ENCODE measurements around the gene NOTCH1.
A peak's percentile ranks its signal among the peaks of the same experiment; 100 is the strongest.
"Not testable (repeated sequence)": the region's sequence is repeated elsewhere in the genome, so short reads cannot be mapped to it uniquely, and the experiment has no call there.

NOTCH1 gene

DNA sequence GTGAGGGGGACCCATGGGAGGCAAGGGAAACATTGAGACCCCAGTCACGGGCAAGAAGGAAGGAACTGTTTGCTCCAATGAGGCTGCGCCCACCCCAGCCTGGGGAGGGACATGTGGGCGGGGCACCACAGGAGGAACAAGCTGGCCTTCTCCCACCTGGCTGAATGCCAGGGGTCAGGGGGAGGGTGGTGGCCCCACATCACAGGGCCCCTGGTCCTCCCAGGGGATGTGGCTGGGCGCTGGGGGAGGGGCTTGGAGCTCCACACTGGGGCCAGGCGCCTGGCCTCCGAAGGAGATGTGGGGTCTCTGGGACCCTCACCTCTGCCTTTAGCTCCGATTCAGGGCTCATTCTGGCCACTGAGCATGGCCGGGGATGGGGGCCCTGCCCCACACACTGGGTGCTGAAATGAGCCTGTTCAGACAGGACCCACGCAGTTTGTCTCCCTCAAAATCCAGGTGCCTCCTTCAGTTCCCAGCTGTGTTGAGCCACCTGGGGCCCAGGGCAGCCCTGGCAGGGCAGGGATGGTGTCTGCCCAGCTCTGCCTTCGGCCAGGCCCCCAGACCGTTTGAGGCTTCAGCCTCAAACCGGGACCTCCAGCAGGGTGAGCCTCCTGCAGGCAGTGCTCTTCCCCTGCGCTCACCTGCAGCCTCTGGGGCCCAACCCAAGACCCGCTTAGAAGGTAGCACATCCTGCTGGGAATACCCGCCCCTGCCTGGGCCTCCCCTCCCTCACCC, 33.2 kb upstream of the NOTCH1 start:
- DNase-seq, result no peak

DNA sequence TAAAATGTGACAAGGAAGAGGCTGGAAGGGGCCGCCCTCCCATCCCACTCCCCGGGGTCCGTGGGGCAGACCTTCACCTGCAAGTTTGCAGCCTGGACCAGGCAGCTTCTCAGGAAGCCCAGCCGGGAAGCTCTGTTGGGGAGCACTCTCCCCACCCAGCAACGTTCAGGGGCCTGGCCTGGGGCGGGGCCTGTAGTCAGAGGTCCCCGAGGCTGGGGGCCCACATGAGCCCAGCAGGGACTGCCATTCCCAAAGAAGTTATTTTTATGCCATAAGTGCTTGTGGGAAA, 32.7 kb upstream of the NOTCH1 start:
- DNase-seq, result no peak

DNA sequence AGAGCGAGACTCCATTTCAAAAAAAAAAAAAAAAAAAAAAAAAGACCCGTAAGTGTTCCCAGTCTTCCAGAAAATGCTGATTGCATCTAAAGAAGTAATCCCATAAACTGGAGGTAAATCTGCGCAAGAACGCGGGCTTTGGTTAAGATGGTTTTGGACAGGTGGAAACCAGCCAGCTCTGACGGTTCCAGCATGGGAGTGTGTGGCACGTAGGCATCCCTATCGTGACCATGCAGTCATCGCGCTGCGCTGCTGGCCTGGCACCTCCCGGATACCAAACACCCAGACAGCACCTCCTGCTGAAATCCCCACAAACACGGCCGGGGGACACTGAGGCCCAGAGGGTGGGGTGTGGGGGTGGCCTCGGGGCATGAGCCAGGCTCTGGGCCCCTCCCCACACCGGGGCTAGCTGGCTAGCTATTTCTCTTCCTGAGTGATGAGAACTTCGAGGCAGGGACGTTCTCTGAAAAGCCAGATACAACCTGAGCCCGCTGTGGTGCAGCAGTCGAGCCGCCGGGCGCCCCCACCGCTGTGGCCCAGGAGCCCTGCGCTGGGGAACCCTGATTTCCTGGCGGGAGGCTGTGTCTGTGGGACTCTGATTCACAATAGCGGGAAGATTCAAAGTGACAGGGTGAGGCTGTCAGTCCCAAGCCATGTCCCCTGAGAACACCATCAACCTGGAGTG, 32.2 kb upstream of the NOTCH1 start:
- no peak for DNase-seq

DNA sequence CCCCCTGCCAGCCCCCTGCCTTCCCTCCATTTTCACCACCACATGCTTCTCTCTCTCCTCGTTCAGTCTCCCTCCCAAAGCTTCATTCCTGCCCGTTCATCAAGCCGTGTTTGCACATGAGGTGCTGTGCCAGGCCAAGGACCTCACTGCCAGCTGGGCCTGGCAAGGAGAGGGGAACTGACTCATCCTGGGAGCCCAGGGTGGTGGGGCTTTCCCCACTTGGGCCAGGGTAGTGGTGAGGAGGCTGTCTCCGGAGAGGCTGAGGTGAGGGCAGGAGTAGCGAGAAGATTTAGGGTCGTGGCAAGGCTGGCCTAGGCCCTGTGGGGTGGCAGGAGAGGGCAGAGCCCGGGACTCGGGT, 30.4 kb upstream of the NOTCH1 start:
- DNase-seq, result no peak

DNA sequence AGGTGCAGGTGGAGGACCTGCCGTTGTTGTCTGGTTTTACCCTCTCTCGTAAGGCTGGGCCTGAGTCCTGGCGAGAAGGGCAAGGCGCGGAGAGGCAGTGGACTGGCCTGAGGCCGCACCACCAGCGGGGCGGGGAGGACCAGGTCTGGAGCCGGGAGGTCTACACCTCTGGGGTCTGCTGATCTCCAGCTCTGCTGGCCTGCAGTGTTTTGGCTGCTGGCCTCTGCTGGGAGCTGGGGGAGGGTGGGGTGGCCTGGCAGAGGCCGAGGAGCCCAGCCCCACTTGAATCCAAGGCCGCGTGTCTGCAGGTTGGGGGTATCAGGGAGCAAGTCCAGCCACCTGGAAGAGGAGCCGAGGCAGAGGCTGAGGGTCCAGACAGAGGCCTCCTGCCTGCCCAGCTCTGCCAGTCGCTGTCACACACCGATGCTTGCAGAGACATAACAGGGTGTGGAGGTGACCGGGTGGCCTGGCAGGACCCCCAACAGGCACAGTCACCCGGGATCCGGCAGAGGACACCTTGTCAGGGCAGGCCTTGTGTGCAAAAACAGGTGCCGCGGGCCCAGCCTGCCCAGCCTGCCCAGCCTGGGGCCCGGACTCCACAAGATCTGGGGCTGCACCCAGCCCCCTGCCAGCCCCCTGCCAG, 29.9 kb upstream of the NOTCH1 start:
- no peak for DNase-seq

DNA sequence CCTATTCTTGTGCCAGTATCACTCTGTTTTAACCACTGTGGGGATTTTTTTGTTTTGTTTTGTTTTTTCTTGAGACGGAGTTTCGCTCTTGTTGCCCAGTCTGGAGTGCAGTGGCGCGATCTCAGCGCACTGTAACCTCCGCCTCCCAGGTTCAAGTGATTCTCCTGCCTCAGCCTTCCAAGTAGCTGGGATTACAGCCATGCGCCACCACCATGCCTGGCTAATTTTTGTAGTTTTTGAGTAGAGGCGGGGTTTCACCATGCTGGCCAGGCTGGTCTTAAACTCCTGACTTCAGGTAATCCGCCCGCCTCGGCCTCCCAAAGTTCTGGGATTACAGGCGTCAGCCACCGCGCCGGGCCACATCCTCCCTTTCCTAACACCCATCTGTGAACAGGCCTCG, 28.8 kb upstream of the NOTCH1 start:
- not testable (repeated sequence) for DNase-seq

DNA sequence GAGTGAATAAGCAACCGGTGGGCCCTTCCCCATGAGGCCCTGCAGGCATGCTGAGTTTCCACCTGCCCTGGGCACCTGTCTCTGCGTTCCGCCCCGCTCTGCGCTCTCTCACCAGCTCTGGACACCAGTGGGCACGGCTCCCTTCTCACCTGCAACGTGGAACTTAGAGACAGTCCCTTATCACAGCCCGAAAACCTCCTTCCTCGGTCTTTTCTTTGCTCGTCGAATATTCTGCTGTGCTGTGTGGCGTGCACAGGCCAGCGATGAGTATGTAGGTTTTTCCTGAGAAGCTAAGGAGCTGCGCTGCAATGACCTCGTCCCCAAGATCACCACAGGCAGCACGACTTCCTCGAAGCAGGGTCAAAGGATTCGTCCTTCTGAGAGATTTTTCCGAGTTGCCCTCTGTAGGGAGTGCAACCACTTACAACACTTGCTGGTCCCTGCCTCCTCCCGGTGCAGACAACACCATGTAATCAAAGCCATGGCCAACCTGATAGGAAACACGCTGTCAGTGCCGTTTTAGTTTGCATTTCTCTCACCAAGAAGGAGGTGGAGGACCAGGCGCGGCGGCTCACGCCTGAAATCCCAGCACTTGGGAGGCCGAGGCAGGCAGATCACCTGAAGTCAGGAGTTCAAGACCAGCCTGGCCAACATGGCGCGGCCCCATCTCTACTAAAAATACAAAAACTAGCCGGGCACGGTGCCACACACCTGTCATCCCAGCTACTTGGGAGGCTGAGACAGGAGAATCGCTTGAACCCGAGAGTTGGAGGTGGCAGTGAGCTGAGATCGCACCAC, 27.2 kb upstream of the NOTCH1 start:
- DNase-seq, result no peak

DNA sequence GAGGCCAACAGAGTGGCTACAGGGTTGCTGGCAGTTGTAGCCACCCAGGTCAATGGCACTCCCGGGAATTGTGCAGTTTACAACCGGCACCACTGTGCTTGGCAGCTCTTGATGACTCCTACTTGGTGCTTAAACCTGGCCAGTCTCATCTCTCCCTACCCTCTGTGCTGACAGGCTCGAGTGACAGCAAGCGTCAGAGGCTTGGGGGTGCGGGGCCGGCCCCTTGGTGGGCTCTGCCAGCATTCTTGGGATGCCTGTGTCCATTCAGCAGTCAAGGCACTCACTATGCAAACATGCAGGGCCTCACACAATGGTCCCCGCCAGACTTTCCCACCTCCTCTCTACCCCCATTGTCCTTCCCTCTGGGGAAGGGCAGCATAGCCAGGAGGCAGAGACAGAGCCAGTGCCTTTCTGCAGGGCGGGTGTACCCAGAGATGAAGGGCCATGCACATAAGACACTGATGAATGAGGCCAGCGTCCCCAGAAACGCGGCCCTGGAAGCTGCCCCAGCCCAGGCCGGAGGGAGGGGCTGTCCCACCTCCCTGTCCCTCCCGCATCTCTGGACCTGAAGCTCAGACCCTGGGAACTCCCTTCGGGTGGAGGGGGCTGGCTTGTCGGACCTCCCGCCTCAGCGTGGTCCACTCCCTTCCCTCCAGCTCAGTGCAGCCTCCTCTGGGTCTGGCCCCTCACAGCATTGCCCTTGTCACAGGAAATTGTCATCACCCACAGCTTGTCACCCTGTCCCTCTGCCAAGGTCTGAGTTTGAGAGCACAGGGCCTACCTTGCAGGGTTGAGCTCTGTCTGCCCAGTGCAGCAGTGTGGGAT, 26.4 kb upstream of the NOTCH1 start:
- peak; percentile 68 for DNase-seq

DNA sequence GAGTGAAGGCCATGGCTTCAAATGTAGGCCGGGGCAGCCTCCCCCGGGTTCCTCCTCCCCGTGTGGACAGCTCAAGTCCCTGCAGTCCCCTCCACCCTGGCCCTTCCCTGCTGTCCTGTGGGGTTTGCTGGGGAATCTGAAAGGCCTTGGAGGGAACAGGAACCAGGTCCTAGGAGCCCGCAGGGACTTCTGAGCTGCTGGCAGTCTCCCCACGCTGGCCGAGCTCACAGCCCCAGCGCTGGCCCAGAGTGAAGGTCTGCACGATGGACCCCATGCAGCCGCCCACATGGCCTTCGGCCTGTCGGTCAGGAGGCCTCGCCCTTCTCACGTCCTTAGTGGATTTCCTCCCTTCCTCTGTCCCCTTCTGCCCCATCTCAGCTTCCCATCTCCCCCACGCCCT, 25.7 kb upstream of the NOTCH1 start:
- no peak for DNase-seq

DNA sequence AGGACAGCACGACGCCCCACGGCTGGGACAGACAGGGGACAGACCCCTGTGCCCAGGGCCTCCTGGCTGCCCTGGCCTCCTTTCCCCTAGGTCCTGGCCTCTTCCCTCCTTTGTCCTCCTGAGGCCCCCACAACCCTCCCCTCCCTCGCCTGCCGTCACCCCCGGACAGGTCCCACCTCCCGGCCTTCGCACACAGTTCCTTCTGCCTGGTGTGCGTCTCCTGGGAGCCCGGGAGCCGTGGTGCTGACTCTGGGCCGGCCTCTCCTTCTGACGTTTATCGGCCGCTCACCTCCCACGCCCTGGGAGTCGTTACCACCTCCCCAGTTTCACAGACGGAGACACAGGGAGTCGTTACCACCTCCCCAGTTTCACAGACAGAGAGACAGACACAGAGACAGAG, 25.1 kb upstream of the NOTCH1 start:
- no peak for DNase-seq

DNA sequence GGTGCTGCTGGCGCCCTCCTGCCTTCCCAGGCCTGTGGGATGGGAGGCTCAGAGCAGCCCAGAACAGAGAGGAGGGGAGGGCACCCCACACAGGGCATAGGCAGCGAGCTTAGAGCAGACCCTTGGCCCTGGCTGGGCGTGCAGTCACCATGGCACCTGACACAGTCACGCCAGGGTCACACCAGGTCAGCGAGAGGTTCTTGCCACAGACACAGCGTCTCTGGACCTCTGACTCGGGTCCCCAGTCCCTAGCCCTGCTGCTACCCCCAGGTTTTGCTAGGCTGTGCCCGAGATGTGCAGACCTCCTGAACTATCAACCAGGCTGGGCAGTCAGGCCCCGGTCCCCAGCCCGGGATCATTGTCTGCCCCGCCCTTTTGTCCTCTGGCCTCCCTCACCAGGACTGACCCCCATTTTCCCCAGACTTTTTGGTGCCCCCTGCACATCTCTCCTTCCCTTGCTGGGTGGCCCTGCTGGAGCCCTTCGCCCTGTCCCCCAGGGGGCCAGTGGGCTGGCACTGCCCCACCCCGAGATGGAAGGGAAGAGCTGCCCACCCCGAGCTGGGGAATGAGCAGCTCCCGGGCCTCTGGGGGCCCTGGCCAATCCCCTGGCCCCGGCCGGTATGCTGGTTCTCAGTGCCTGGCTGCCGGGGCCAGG, 24.5 kb upstream of the NOTCH1 start:
- no peak for DNase-seq

DNA sequence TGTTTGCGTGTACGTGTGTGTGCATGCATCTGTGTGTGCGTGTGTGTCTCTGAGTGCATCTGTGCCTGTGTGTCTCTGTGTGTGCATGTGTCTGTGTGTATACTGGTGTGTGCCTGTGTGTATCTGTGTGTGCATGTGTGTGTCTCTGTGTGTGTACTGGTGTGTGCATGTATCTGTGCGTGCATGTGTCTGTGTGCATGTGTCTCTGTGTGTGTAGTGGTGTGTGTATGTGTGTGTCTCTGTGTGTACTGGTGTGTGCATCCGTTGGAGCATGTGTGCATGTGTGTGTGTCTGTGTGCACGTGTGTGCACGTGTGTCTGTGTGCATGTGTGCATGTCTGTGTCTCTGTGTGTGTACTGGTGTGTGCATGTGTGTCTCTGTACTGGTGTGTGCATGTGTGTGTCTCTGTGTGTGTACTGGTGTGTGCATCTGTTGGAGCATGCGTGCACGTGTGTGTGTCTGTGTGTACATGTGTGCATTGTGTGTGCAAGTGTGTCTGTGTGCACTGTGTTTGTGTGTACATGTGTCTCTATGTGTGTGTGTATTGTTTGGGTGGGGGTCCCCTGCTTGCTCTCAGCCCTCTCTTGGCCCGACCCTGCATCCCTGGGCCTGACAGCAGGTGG, 23.8 kb upstream of the NOTCH1 start:
- no peak for DNase-seq

DNA sequence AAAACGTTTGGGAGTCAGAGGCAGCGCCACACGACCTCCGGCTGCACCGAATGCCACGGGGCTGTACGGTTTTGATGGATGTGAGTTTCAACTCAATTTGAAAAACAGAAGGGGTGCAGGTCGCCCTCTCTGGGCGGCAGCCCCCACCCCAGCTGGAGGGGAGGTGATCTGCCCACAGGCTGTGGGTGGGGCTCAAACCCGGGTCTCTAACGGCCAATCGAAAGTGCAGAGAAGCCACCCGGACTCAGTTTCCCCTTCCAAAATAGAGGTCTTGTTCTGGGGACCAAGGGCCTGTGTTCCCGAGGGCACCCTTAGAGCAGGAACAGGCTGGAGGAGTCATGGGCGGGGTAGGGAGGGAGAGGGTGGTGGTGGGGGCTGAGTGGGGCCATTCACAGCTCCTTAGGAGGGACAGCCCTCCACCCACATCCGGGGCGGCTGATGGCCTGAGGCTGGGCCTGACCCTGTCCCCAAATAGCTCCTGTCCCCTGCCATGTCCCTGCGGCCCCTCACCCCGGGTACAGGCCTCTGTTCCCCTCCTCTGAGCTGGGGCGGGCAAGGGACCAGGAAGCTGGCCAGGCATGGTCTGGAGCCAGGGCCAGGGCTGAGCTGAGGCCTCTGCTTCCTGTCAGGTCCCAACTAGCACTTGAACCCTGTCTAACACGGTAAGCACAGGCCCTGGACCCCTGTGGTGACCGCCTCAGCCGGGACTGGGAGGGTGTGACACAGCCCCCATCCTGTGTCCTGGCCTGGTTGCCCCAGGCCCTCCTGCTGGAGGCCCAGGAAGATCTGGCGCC, 22.6 kb upstream of the NOTCH1 start:
- no peak for DNase-seq

DNA sequence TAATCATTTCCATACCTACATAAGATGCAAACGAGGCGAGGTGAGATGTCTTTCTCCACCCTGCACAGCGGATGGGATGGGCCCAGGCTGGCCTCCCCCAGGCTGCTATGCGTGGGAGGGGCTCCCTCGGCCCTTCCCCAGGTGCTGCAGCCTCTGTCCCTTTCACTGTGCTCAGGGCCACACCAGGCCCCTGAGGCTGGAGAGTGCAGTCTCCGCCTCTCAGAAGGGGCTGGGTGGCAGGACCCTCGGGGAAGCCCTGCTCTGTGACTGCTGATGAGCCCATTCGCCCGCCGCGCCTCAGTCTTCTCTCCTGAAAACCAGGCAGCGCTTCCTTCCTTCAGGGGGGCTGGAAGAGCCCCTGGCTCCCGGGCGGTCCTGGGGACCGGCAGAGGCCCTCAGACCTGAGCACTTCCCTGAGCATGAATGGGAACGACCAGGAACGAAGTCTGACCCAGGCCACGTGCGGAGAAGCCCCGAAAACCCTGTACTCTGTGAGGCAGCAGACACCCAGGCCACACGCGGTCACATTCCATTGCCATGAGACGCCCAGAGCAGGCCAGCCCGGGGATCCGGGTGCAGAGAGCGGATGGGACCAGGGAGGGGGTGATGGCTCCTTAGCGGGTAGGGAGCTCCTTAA, 21.9 kb upstream of the NOTCH1 start:
- DNase-seq, result peak; percentile 69

DNA sequence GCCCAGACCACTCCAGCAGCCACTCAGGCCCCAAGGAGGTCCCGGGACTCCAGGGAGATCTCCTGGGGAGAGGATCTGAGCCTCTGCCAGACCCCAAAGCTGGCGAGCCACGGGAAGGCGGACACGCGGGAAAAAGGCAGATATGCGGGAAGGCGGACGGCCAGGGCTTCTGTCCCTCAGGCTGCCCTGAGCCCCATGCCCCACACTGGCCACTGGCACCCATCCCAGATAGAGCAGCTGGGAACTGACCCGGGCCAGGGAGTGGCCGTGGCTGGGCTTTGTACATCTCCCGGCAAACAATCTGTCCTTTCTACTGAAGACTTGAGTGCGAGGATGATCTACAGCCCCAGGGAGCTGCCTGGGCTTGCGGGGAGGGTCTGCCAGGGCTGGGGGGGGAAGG, 21.1 kb upstream of the NOTCH1 start:
- DNase-seq, result peak; percentile 60

DNA sequence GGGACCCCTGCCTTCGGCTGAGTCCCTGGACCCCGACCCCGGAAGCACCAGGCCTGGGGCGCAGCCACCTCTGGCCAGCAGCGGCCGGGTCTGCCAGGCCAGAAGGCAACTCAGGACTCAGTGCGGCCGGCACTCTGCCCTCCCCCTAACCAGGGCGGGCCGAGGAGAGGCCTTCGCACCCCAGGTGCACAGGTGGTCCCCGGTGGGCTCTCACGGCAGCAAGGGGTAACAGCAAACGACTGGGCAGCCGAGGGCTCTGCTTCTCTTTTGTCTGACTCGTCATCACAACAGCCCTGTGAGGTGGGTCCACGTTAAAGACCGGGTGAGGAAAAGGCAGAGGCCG, 20.7 kb upstream of the NOTCH1 start:
- DNase-seq, result no peak

DNA sequence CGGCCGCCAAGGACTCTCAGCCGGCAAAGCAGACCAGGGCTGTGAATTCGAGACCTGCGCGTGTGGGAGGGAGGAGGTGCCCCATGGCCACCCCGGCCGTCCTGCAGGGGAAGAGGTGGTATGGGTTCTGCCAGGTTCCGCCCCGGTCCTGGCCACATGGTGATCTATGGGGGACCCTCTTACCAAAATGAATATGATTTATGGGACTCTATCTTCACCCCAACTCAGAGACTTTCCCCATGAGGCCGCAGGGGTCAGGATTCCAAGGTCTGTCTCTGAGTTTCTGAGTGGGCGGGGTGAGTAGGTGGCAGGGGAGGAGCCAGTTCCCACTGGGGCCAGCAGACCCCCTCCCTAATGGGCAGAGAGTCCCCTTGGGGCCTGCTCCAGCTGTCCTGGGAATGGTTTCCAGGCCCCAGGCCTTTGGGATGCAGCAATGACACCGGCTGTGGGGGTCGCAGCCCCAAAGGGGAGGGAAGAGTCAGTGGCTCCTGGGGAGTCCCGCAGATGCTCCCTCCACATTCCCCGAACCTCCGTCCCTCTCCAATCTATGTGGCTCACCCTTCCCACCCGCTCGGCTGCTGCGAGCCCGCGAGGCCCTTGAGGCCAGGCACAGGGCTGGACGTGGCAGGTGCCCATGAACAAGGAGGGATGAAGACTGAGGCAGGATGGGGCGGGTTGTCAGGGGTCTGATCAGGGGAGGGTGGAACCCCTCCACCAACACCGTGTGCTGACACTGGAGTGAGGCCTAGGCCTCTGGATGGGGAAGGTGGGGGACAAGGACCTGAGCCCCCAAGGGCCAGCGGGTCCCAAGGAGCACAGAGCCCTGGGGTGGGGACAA, 20.1 kb upstream of the NOTCH1 start:
- DNase-seq, result no peak

DNA sequence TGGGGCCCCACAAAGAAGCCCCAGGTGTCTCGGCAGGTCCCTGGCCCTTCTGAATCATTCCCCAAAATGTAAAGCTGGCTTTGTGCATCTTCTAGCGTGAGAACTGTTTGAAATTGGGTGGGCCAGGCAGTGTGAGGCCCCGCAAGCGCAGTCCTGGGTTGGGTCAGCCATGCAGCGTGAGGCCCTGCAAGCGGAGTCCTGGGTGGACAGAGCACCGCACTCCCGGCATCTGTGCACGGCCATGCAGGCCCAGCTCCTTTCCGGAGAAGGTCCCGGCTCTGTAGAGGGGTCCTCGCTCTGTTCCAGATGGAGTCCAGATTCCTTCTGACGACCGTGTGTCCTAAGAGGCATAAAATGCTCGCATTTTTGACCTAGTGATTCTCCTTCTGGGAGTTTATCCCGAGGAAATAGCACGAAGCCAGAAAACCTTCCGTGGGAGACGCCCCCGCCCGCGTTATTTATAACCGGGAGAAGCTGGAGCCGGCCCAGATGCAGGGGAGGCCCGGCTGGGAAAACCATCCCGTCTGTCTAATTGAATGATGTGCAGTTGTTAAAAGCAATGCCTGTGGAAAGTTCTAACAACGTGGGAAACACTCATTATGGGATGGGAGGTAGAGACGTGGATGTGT, 19.4 kb upstream of the NOTCH1 start:
- DNase-seq, result peak; percentile 73

DNA sequence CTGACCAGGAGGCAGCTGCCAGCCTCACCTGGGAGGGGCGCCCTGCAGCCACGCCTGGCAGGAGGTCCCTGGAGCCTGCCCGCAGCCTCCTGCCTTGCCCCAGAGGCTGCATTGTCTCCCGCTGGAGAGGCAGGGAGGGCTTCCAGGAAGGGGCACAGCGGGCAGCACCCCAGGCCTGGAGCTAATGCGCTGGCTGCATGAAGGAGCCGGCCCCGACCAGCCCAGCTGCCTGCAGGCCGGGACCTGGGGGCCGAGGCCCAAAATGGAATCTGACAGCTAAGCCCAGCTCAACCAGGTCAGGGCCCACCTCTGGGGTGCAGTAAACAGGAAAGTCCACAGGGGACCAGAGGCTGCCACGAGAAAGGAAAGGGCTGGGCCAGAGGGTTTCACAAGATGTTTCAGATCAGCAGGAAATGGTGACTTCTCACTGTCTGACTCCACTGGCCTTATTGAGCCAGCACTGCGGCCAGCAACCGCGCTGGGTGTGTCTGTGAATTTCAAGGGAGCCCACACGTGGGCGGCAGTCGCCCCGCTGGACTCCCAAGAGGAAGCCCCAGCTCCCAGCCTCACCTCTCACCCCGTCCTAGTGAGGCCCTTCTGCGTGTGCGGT, 18.6 kb upstream of the NOTCH1 start:
- peak; percentile 58 for DNase-seq
